H1 (cell line): ENCODE data around the gene SOAT2. TPM values are rescaled to one million over a fixed set of nuclear protein-coding genes. Genes with fewer than 3 reads are reported as not detected.
A peak's percentile ranks its signal among the peaks of the same experiment; 100 is the strongest.

Experiments used
- ASH2L ChIP-seq: fragments of 200-600, 300-600 bp; sonication (generic); IDR thresholded peaks from one replicate; pipeline ENCODE4 v1.7.1; 2017; ENCODE audit warnings: low read length
- BCL11A ChIP-seq, 2 experiments: IDR thresholded peaks; one replicate each; pipeline ENCODE4 v1.6.1; 2011; ENCODE audit warnings: low read depth in 2 of 2, low read length in 2 of 2, mild to moderate bottlenecking in 2 of 2
- BRCA1 ChIP-seq: IDR thresholded peaks from 2 replicates; pipeline ENCODE4 v1.6.1; 2012; ENCODE audit warnings: low read depth, low read length, improper control_type of control experiment
- PHF8 ChIP-seq: fragments of 200-600 bp; sonication (generic); conservative IDR thresholded peaks from 2 replicates; pipeline ENCODE4 v1.7.1; 2012; ENCODE audit warnings: low read depth, mild to moderate bottlenecking, inconsistent platforms, low read length, moderate library complexity
- polyA plus RNA-seq, 7 experiments: library from polyadenylated mRNA; depleted of rRNA in 3 of 7; stranded (reverse) in 5 of 7; unstranded in 2 of 7; fragments of >200 nt in 5 of 7; fragments of 200-250 nt in 2 of 7; gene quantifications; 1 replicate in 5 of 7; 2 replicates in 1 of 7; 4 replicates in 1 of 7; pipeline versions ENCODE4 v1.2.1 to v1.2.3, GENCODE V29; 2011 to 2013; ENCODE audit warnings: missing spikeins in 2 of 7, mixed read lengths in 2 of 7
- total RNA-seq: library from RNA; stranded (reverse); fragmentation: NEBNext Ultra II Directional; extraction: Animal tissue kit (Norgen Biotek cat#: 25700); gene quantifications from 2 replicates; pipeline ENCODE4 v1.2.1, GENCODE V29; 2021
- TF ChIP-seq, protein P1 (sequence below): fragments of 300-600 bp; sonication (generic); IDR thresholded peaks from 2 replicates; pipeline ENCODE4 v1.7.1; 2012; ENCODE audit warnings: low read length, moderate library complexity, mild to moderate bottlenecking, inconsistent platforms; ENCODE audit not compliant: insufficient replicate concordance

The SOAT2 gene
- total and polyA plus RNA-seq, 2 of the 8 experiments (the other 6 are each of a cell fraction or from before 2014, with no cell fraction given): 0.08 TPM; not detected in 1

GRCh38 chr12:53096759-53097158 is 6.5 kb upstream of the SOAT2 start (continued):
- TF ChIP-seq, protein P1, sequence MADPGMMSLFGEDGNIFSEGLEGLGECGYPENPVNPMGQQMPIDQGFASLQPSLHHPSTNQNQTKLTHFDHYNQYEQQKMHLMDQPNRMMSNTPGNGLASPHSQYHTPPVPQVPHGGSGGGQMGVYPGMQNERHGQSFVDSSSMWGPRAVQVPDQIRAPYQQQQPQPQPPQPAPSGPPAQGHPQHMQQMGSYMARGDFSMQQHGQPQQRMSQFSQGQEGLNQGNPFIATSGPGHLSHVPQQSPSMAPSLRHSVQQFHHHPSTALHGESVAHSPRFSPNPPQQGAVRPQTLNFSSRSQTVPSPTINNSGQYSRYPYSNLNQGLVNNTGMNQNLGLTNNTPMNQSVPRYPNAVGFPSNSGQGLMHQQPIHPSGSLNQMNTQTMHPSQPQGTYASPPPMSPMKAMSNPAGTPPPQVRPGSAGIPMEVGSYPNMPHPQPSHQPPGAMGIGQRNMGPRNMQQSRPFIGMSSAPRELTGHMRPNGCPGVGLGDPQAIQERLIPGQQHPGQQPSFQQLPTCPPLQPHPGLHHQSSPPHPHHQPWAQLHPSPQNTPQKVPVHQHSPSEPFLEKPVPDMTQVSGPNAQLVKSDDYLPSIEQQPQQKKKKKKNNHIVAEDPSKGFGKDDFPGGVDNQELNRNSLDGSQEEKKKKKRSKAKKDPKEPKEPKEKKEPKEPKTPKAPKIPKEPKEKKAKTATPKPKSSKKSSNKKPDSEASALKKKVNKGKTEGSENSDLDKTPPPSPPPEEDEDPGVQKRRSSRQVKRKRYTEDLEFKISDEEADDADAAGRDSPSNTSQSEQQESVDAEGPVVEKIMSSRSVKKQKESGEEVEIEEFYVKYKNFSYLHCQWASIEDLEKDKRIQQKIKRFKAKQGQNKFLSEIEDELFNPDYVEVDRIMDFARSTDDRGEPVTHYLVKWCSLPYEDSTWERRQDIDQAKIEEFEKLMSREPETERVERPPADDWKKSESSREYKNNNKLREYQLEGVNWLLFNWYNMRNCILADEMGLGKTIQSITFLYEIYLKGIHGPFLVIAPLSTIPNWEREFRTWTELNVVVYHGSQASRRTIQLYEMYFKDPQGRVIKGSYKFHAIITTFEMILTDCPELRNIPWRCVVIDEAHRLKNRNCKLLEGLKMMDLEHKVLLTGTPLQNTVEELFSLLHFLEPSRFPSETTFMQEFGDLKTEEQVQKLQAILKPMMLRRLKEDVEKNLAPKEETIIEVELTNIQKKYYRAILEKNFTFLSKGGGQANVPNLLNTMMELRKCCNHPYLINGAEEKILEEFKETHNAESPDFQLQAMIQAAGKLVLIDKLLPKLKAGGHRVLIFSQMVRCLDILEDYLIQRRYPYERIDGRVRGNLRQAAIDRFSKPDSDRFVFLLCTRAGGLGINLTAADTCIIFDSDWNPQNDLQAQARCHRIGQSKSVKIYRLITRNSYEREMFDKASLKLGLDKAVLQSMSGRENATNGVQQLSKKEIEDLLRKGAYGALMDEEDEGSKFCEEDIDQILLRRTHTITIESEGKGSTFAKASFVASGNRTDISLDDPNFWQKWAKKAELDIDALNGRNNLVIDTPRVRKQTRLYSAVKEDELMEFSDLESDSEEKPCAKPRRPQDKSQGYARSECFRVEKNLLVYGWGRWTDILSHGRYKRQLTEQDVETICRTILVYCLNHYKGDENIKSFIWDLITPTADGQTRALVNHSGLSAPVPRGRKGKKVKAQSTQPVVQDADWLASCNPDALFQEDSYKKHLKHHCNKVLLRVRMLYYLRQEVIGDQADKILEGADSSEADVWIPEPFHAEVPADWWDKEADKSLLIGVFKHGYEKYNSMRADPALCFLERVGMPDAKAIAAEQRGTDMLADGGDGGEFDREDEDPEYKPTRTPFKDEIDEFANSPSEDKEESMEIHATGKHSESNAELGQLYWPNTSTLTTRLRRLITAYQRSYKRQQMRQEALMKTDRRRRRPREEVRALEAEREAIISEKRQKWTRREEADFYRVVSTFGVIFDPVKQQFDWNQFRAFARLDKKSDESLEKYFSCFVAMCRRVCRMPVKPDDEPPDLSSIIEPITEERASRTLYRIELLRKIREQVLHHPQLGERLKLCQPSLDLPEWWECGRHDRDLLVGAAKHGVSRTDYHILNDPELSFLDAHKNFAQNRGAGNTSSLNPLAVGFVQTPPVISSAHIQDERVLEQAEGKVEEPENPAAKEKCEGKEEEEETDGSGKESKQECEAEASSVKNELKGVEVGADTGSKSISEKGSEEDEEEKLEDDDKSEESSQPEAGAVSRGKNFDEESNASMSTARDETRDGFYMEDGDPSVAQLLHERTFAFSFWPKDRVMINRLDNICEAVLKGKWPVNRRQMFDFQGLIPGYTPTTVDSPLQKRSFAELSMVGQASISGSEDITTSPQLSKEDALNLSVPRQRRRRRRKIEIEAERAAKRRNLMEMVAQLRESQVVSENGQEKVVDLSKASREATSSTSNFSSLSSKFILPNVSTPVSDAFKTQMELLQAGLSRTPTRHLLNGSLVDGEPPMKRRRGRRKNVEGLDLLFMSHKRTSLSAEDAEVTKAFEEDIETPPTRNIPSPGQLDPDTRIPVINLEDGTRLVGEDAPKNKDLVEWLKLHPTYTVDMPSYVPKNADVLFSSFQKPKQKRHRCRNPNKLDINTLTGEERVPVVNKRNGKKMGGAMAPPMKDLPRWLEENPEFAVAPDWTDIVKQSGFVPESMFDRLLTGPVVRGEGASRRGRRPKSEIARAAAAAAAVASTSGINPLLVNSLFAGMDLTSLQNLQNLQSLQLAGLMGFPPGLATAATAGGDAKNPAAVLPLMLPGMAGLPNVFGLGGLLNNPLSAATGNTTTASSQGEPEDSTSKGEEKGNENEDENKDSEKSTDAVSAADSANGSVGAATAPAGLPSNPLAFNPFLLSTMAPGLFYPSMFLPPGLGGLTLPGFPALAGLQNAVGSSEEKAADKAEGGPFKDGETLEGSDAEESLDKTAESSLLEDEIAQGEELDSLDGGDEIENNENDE: no peak
- no peak for TF ChIP-seq BCL11A (IDR thresholded peaks at IDR 0.05; ENCODE audit: low read depth in 2 of 2, low read length in 2 of 2)
- TF ChIP-seq PHF8: no peak
- no peak for TF ChIP-seq BRCA1
- TF ChIP-seq ASH2L: peak; percentile 19
